ENCODE measurements around the gene ZNF831.

Gene ZNF831

DNA sequence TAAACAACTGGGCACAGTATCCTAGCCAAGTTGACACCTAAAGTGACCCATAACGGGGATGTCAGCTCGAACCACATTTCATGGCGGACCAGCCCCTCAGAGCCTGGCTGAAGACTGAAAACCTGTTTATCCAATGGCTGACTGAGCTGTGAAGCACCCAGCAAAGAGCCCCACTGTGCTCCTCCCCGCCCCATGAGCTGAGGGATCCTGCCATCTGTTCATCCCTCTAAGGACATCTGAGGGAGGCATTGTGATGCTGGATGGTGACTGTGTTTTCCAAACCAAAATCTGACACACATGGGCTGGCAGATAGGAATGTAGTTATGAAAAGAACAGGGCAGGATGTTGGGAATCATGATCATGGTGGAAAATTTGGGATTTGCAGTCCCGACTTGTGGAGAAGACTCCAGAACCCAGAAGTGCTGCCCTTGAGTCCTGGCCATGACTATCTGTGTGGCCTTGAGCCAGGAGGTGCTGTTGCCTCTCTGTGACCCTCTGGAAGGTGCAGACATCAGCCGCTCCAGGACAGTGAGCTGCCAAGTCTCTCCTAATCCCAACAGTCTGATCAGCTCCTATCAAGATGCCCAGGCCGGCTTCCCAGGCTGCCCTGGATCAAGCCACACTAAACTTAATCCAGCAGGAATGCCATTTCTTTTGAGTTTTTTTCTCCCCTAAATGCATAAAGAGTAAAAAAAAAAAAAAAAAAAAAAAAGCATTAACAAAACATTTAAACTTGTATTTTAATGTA, 142.5 kb downstream of the ZNF831 start:
- DNase-seq (ENCODE audit: low read depth), result no peak

GRCh38 chr20:59307270-59307669, 143.6 kb downstream of the ZNF831 start:
- DNase-seq (ENCODE audit: low read depth), result no peak
